HG02642 (cell line): Measurements from ENCODE around the gene TBC1D10A.

Experiments used
- ATAC-seq: cut with Tn5 transposase; IDR thresholded peaks from one replicate; pipeline ENCODE4 v1.9.1; 2021; ENCODE audit warnings: mild to moderate bottlenecking; ENCODE audit not compliant: unreplicated experiment, poor library complexity

TBC1D10A gene

DNA sequence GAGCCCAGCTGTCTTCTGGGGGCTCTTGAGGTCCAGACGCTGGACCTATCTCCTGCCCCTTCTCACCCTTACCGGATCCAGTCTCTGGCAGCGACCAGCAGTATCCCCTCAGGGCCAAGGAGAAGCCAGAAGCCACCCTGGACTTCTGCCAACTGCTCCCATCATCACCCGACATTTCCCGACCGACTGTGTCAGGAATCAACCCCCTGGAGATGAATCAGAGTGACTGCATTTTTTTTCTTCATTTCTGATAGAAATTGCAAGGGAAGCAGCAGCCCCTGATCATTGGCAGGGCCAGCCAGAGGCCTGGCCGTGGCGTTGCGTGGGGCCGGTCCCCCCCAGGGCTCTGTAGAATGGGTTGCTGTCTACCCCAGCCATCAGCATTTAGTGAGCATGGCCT lies 75.0 kb downstream of the TBC1D10A start:
- no peak for ATAC-seq

DNA sequence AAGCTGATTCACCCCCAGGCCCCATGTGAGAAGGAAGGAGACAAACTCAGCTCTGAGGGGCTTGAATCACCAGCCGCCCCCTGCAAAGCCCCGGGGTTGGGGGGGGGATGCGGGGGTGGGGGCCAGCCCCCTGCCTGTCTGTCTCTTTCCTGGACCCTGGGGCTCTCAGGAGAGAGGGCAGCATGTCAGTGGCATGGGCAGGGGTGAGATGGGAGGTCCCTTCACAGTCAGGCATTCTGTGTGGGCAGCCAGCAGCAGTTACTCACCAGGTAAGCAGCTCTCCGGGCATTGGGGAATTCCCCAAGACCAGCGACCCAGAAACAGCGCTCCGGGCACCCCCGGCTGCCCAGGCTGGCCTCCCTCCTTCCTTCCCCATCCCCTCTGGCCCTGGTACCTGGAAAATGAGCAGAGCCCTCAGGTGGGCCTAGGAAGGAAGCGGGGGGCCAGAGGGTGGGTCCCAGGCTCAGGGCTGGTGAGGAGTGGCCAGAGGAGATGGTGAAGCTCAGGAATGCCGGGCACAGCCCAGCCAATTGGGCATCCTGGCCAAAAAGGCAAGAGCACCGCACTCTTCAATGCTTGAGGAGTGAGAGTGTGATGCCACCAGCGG lies 76.0 kb downstream of the TBC1D10A start:
- no peak for ATAC-seq

DNA sequence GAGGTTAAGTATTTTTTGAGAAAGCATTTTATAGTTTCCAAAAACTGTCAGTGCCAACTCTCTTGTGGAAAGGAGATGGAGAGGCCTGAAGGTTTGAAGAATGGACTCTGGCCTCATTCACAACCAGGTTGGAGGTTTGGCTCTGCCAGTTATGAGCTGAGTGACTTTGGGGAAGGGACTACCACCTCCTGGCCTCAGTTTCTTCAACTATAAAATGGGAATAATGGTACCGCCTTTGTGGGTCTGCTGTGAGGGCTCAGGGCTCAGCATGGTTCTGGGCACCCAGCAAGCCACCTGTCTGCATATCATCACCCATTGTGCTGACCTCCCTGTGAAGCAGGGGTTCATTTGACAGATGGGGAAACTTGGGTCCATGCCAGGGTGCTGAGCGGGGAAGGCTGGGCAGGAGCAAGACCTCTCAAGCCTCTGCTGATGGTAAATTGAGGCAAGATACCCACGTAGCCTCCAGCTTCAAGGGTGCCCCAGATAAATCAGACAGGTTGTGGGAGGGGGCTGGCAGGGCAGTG lies 76.6 kb downstream of the TBC1D10A start:
- ATAC-seq, result no peak

DNA sequence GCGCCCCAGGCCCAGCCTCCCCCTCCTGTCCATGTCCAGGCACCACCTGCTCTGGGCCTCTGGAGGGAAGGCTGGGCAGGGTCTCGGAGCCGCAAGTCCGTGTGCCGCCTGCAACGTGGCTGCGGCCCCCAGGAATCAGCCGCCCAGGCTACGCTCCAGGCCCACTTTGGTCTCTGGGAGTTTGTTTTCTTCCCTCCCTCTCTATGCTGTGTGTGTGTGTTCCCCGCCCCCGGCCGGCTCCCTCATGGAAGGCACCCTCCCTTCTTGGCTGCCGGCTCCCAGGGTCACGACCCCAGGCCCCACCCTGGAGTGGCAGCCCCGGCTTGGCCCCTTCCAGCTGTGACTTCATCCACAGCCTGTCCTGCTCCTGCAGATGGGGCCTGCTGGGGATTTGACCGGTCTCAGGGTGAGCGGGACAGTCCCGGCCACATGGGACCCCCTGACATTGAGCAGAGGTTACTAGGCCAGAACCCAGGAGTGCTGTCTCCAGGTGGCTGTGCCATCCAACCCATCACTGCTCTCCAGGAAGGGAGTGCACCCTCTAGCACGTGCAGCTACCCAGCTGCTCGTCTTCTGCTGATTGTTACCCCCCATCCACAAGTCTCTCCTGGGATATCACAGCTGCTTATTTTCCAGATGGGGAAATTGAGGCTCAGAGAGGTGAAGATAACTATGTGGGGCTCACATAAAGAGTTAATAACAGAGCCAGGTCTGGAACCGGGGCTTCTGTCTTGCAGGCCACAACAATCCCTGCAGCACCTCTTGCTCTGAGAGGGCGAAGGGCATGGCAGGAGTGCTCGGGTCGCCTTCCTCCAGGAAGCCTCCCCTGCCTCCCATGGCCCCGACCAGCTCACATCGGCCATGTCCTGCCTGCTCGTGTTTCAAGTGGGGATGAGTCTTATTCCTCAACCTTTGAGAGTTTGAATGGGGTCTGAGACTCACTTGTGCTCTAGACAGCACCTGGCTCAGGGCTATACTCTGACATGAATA lies 77.4 kb downstream of the TBC1D10A start:
- ATAC-seq, result no peak

DNA sequence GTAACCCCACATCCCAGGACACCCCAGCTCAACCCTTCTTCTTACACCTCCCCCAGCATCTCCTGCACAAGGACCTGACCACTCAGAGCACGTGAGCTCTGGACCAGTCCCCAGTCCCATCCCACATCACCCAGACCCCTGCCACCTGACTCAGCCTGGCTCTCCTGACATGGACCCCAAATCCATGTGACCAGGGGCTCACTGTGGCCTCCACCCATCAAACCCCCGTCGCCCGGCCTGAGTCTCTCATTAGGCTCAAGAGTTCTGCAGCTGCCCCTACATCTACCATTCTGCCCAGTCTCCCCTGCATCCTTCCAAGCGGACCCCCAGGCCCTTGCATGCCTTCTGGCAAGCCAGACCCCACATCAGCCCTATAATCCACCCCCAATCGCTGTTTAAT lies 78.3 kb downstream of the TBC1D10A start:
- ATAC-seq, result no peak

GRCh38 chr22:30247974-30248373 lies 78.8 kb downstream of the TBC1D10A start:
- no peak for ATAC-seq

DNA sequence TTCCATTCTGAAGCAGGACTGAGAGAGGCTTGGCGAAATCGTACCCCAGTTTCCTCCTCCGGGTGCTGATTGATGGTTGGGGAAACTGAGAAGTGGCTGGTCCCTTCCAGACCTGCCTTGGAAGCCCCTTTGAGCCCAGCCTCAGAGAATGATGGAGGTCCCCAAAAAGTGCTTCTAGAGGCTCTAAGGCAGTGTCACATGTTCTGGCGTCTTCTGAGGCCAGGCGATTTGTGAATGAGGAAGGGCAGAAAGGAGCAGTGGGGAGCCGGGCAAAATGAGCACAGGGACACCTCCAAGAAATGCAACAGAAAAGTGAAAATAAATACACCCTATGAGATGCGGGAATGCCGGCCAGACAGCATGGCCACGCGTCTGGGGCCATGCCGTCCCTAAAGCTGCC lies 79.2 kb downstream of the TBC1D10A start:
- no peak for ATAC-seq

DNA sequence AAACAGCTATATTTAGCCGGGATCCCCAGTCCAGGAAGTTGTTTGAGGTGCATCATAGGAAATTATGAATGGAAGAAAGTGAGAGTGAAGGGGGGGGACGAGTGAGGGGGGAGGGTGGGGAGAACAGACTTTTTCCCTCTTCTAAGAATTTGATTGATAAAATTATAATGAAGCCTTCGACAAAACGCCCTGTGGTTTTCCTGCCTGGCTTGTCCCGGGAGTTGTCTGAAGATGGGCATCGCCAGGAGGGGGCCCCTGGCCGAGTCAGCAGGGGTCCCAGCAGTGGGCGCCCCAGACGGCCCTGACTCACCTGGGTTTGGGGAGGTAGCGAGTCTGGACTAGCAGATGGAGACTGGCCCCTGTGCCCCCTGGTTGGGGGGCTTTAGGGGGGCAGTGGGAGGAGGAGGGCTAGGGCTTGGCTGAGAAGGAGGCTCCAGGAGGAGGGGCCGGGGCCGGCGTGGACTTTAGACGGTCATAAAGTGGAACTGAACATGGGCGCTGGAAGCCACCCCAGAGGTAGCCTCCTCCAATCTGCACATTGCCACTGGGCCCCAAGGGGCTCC lies 79.8 kb downstream of the TBC1D10A start:
- ATAC-seq, result no peak

- ATAC-seq, result no peak
Measured at GRCh38 chr22:30245985-30246813, 80.5 kb downstream of the TBC1D10A start, which contains the start of gene LIF. Gene LIF, minus strand, starts transcription at chr22:30246759. Its CDS starts 64 bp downstream, at chr22:30246695.

DNA sequence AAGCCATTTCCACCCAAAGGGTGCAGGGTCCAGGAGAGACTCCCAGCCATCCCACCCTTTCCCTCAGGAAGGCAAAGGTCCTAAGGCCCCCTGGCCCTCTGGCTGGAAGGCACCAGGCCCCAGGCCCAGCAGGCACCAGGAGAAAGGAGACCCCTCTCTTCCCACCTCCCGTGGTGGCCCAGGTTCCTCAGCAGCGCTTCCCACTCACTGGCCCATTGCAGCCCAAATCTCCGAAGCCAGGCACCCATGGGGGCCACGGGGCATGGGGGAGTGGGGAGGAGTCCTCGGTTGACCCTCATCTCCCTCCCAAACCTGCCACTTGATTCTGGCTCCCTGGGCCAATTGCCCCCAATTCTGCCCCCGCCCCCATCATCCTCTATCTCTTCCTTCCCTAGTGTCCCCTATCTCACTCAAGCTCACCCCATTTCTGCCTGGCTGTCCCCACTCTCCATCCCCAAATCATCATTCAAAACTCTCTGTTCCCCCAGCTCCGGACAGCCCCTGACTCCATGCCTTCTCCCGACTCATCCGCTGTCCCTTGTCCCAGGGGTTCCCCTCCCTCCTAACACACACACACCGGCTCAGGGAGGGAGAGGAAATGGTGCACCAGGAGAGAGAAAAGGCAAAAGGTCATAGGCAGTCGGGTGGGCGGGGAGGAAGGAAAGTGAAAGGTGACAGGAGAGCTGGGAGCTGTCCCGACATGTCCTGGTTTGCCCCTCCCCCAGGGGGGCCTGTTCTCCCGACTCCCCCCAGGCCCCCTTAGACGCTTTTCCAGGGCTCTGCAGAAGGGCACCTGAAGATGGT lies 81.4 kb downstream of the TBC1D10A start:
- ATAC-seq, result no peak

GRCh38 chr22:30244641-30245040 lies 82.1 kb downstream of the TBC1D10A start:
- ATAC-seq, result no peak

DNA sequence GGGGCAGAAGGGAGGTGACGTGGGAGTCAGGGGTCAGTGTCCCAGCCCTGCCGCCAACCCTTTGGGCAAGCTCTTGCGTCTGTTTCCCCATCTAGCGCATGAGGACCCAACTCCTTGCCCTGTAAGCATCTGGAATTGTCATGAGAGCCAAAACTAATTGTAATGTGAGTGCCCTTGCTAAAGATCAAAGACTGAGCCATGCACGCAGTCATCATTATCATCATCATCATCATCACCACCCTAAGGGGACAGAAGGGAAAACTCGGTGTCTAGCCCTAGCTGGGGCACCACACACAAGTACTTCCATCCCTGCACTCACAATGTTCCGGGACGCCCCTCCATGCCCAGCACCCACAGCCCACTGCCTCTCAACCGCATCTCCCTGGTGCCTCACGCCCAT lies 82.7 kb downstream of the TBC1D10A start:
- no peak for ATAC-seq

GRCh38 chr22:30243661-30244060 lies 83.1 kb downstream of the TBC1D10A start:
- ATAC-seq, result no peak
